PC-3 (cell line): ENCODE data around the gene BBC3.

Experiments
- CTCF ChIP-seq: fragments of 300-600 bp; sonication (generic); conservative IDR thresholded peaks from 2 replicates; pipeline ENCODE4 v1.5.1; 2017; ENCODE audit warnings: antibody characterized with exemption, low read depth, mild to moderate bottlenecking, low read length
- EZH2 ChIP-seq: fragments of 300-600 bp; sonication (generic); IDR thresholded peaks from one replicate; pipeline ENCODE4 v1.6.1; 2017; ENCODE audit warnings: antibody characterized with exemption, mild to moderate bottlenecking, low read length; ENCODE audit not compliant: unreplicated experiment
- EZH2phosphoT487 ChIP-seq: fragments of 300-600 bp; sonication (generic); IDR thresholded peaks from 2 replicates; pipeline ENCODE4 v1.6.1; 2018; ENCODE audit warnings: mild to moderate bottlenecking, antibody characterized with exemption, low read length, borderline replicate concordance

DNA sequence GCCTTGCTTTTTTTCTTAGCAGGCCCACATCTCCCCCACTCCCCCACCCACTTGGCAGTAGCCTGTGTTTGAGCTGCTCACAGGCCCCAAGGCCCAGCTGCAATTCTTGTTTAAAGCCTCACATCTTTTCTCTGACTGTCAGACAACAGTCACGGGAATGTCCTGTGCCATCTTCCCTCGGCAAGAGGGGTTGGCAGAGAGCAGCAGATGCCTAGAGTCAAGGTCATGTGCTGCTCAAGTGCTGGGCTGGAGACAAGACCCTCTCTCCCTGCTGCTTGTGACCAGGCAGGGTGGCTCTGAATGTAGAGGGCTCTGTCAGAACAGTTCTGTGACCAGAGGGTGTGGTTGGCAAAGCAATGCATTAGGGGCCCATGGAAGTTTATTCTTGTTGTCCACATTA lies 47.4 kb downstream of the BBC3 start:
- TF ChIP-seq CTCF: no peak
- no peak for TF ChIP-seq EZH2
- no peak for TF ChIP-seq EZH2phosphoT487
